HG02870 (cell line): ENCODE results near the gene ZDHHC18.
"Not testable (repeated sequence)": the region's sequence is repeated elsewhere in the genome, so short reads cannot be mapped to it uniquely, and the experiment has no call there.

Experiments
- ATAC-seq: cut with Tn5 transposase; IDR thresholded peaks from one replicate; pipeline ENCODE4 v1.9.1; 2021; ENCODE audit warnings: mild to moderate bottlenecking, moderate library complexity; ENCODE audit not compliant: unreplicated experiment

Gene ZDHHC18

GRCh38 chr1:26832249-26832960, 5.9 kb downstream of the ZDHHC18 start:
- ATAC-seq, result no peak

DNA sequence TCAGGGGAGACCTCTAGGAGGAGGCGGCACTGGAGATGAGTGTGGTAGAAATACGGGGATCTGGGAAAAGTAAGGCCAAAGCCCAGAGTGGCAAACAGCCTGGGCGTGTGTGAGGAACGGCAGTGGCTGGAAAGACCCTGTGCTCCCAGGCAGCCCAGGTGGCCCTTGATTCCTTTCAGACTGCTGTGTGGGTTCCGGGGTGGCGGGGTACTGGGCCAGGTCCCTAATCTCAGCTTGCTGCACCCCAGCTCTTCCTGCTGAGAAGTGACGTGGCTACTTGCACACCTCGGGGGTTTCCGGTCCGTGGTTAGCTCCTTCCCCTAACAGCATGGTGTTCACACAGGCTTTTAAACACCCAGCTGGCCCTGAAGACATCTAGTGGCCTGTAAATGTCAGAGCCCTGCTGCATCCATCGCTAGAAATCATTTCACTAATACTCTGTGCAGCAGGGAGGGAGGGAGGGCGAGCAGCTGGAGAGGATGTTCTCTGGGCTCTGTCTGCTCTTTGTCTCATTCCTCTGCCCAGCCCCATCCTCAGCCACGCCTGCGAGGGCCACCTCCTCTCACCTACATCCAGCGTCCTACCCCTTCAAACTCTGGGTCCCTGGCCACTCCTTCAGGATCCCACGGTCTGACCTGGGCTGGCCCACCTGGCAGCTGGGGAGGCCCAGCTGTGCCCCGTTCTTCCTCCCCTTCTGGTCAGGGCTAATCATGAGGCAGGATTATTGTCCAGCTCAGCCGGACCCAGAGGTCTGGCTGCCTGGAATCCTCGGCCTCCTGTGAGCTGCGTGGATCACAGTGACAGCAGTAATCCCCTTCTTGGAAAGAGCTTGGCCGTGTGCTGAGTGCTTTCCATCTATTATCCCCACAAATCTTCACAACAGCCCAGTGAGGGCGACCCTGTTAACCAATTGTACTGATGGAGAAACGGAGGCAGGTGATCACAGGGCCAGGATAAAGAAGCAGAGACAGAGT, 7.2 kb downstream of the ZDHHC18 start:
- ATAC-seq, result peak; percentile 74

- ATAC-seq, result not testable (repeated sequence)
Observed at GRCh38 chr1:26837665-26838064, 11.2 kb downstream of the ZDHHC18 start.

- peak; percentile 93 for ATAC-seq
Observed at GRCh38 chr1:26838474-26839338, 12.2 kb downstream of the ZDHHC18 start.

DNA sequence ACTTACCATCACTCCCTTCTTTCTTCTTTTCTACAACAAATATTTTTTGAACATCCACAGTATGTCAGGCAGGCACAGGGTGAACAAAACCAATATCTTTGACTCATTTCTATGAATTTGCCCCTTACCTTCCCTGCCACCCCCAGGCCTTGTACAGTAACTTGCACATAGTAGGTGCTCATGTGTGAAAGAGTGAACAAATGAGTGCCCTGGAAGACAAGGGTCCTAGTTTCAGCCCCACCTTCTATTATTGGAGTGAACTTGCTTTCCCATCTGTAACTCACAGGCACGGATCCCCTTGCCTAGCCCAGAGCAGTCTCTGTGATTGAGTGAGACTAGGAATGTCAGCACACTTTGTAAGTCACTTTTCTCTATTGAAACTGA, 12.8 kb downstream of the ZDHHC18 start:
- ATAC-seq, result no peak

DNA sequence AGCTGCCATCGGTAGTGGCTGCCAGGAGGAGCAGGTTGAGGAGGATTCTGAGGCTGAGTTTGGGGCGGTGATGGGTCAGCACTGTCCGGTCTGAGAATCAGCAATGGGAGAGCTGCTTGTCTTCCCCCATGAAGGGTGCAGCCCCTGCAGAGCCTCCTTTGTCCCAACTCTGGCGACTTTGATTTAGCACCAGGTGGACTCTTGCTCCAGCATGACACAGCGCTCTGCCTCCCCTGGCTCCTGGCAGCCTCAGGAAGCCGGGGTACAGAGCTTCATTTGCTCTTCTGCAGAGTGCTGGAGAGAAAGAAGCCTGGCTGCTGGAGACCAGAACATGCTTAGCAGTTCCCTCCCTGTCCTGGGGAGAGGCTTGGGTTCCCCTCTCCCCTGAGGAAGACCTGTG, 13.3 kb downstream of the ZDHHC18 start:
- no peak for ATAC-seq

- no peak for ATAC-seq
Observed at GRCh38 chr1:26844424-26845196, 18.1 kb downstream of the ZDHHC18 start.

DNA sequence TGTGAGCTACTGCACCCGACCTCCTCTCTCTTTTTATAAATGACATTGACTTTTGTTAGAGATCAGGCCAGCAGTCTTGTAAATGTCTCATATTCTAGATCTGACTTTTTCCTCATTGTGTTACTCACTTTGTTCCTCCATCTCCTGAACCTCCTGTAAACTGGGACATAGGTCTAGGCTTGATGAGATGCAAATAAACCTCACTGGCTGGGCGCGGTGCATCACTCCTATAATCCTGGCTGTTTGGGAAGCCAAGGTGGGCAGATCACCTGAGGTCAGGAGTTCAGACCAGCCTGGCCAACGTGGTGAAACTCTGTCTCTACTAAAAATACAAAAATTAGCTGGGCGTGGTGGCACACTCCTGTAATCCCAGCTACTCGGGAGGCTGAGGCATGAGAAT, 21.3 kb downstream of the ZDHHC18 start:
- not testable (repeated sequence) for ATAC-seq

DNA sequence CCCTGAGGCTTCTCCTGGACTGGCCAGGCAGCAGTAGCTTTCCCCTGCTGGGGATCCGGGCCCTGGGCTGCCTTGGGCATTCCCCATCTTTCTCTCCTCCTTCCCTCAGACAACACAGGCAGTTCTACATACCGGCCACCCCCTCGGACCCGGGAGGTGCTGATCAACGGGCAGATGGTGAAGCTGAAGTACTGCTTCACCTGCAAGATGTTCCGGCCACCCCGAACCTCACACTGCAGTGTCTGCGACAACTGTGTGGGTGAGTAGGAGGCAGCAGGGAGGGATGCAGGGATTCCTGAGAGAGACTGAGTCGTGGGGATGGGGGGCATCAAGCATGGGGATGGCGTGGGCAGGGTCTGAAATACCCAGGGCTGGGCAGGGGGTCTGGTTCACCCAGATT, 22.0 kb downstream of the ZDHHC18 start:
- no peak for ATAC-seq

DNA sequence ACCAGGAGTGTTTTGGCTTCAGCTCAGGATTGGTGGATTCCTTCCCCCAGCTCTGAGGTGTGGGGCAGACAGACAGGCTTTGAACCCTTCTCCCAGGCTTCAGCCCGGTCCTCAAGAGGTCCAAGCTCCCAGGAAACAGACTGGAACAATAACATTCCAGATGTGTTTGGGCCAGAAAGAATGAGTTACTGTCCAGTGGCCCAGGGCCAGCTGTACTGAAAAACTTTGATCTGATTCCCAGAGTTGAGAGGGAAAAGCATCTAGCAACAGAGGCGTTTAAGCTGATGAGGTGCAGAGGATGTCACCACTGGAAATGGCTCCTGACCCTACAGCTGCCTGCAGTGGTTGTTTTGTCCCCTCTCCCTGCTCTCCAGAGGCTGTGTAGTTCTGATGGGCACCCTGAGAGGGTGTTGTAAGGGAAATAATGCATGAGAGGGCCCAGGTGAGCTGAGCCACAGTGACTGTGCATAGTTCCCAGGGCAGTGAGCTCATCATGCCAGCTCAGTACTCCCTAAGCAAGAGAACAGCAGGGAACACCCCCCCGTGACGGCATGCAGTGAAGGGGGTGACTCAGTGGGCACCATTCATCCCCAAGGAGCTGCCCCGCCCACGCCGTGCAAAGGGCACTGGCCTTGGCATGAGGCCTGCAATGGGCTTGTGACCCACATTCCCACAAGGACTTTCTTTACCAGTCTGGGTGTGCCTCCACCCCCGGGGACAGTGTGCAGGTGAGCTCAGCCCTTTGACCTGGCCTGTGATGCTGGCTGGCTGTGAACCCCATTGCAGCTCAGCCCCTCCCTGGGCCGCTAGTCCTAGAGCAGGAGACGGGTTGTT, 22.7 kb downstream of the ZDHHC18 start:
- no peak for ATAC-seq

- ATAC-seq, result no peak
Observed at GRCh38 chr1:26851106-26851684, 24.7 kb downstream of the ZDHHC18 start.

DNA sequence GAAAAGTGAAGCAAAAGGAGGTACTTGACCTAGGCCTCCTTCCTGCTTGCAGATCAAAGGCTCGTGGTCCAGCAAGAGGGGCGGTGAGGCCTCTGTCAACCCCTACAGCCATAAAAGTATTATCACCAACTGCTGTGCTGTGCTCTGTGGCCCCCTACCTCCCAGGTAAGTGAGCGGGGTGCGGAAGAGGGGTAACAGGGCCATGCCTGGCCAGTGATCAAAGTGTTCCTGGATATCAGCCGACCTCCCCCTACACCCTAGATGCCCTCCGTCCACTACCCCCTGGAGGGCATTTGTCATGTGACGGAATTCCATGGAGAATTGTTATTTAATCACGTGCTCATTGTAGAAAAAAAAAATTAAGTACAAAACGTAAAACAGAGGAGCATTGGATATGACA, 26.2 kb downstream of the ZDHHC18 start:
- ATAC-seq, result no peak

GRCh38 chr1:26853156-26853555, 26.7 kb downstream of the ZDHHC18 start:
- no peak for ATAC-seq

GRCh38 chr1:26853600-26853999, 27.1 kb downstream of the ZDHHC18 start:
- no peak for ATAC-seq

GRCh38 chr1:26854906-26855305, 28.4 kb downstream of the ZDHHC18 start:
- ATAC-seq, result no peak

- no peak for ATAC-seq
Observed at GRCh38 chr1:26855636-26856035, 29.1 kb downstream of the ZDHHC18 start.

- no peak for ATAC-seq
Observed at GRCh38 chr1:26856181-26856580, 29.7 kb downstream of the ZDHHC18 start.

GRCh38 chr1:26856604-26857469, 30.3 kb downstream of the ZDHHC18 start:
- ATAC-seq, result no peak
